Fibroblast of villous mesenchyme (primary cell): Measurements from ENCODE around the gene CCL8. TPM values are rescaled to one million over a fixed set of nuclear protein-coding genes. Genes with fewer than 3 reads are reported as not detected.

ENCODE experiments used
- DNase-seq: peaks from one replicate; pipeline ENCODE4 v3.0.0-alpha.2; 2010; ENCODE audit warnings: low read depth
- H3K4me3 ChIP-seq: 2 replicates; pipeline ENCODE4 v1.5.1; 2011; ENCODE audit warnings: low read depth, mild to moderate bottlenecking, low read length
- total RNA-seq: library from RNA; depleted of rRNA; stranded (reverse); fragments of >200 nt; gene quantifications from 2 replicates; pipeline ENCODE4 v1.2.3, GENCODE V29; 2012
- TF ChIP-seq, protein P1 (sequence below): IDR thresholded peaks from 2 replicates; pipeline ENCODE4 v1.5.1; 2012; ENCODE audit warnings: low read depth, mild to moderate bottlenecking, low read length; ENCODE audit not compliant: insufficient read depth

CCL8 gene
- total RNA-seq, 1 donor, result not detected

DNA sequence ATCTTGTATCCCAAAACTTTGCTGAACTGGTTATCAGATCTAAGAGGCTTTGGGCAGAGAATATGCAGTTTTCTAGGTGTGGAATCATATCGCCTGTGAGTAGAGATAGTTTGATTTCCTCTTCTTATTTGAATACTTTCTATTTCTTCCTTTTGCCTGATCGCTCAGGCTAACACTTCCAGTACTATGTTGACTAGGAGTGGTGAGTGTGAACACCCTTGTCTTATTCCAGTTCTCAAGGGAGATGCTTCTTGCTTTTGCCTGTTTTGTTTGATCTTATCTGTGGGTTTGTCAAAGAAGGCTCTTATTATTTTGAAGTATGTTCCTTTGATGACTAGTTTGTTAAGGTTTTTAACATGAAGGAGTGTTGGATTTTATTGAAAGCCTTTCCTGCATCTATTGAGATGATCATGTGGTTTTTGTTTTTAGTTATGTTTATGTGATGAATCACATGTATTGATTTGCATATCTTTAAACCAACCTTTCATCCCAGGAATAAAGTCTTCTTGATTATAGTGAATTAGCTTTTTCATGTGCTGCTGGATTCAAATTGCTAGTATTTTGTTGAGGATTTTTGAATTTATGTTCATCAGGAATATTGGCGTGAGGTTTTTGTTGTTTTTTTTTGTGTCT lies 20.0 kb downstream of the CCL8 start:
- no peak overlapping the region for H3K4me3 ChIP-seq
- peak; percentile 18 for DNase-seq
- TF ChIP-seq, protein P1, sequence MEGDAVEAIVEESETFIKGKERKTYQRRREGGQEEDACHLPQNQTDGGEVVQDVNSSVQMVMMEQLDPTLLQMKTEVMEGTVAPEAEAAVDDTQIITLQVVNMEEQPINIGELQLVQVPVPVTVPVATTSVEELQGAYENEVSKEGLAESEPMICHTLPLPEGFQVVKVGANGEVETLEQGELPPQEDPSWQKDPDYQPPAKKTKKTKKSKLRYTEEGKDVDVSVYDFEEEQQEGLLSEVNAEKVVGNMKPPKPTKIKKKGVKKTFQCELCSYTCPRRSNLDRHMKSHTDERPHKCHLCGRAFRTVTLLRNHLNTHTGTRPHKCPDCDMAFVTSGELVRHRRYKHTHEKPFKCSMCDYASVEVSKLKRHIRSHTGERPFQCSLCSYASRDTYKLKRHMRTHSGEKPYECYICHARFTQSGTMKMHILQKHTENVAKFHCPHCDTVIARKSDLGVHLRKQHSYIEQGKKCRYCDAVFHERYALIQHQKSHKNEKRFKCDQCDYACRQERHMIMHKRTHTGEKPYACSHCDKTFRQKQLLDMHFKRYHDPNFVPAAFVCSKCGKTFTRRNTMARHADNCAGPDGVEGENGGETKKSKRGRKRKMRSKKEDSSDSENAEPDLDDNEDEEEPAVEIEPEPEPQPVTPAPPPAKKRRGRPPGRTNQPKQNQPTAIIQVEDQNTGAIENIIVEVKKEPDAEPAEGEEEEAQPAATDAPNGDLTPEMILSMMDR, result no peak

- TF ChIP-seq, protein P1, result no peak
- DNase-seq, result no peak
- H3K4me3 ChIP-seq, result no peak overlapping the region
Measured at GRCh38 chr17:34341916-34342315, 22.7 kb downstream of the CCL8 start.

DNA sequence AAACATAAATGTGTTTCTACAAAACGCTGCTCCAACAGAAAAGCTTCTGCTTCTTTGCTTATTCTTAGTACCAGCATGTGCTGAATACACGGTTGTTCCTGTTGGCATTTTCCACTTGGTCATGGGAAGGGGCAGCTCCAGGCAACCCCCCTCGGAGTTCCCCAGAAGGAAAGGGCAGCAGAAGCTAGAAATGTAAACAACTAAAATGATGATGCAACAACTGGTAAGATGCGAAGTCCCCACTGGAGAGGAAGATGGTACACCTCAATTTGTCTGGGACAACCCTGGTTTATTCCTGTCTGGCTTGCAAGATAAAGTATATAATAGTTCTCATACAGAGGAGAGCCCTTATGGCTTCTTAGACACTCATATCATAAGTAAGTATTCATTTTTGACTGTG lies 27.8 kb downstream of the CCL8 start:
- TF ChIP-seq, protein P1, result no peak
- DNase-seq, result no peak

DNA sequence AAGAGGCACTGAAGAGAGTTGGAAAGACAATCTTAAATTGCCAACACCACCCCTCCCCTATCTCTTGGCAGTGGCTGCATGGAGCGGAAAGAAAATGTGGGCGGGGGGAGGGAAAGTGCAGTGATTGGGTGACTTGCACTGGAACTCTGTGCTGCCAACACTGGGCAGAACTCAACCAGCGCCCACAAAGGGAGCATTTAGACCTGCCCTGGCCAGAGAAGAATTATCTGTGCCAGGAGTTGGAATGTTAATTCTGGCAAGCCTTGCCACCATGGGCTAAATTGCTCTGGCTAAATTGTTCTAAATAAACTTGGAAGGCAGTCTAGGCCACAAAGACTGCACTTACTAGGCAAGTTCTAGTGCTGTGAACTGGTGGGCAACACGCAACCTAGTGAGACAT lies 30.5 kb downstream of the CCL8 start:
- TF ChIP-seq, protein P1, result no peak
- no peak overlapping the region for H3K4me3 ChIP-seq
- DNase-seq, result no peak

More for the DNA sequence above, 27.8 kb downstream of the CCL8 start:
- H3K4me3 ChIP-seq, result no peak overlapping the region

- no peak for DNase-seq
- TF ChIP-seq, protein P1, result no peak
- no peak overlapping the region for H3K4me3 ChIP-seq
Measured at GRCh38 chr17:34351096-34351495, 31.9 kb downstream of the CCL8 start.

GRCh38 chr17:34352191-34352590 lies 33.0 kb downstream of the CCL8 start:
- TF ChIP-seq, protein P1, result no peak
- H3K4me3 ChIP-seq, result no peak overlapping the region

DNA sequence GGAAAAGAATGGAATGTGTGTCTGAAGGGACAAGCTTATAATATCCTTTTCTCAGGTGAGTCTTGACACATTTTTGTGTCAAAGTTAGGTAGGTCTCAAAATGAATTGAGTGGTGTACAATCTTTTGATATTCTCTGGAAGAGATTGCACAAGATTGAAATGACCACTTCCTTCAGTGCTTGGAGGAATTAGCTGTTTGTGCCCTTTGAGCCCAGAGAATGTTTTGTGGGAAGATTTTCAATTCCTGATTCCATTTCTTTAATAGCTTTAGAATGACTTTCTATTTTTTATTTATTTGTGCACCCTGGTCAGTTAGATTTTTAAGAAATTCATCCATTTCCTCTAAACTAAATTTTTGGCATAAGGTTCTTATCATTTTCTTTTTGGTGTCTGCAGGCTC lies 35.4 kb downstream of the CCL8 start:
- H3K4me3 ChIP-seq, result no peak overlapping the region
- peak; percentile 36 for DNase-seq
- TF ChIP-seq, protein P1, result no peak

More at GRCh38 chr17:34352191-34352590, 33.0 kb downstream of the CCL8 start:
- DNase-seq, result peak; percentile 8
